Testis (tissue), 5 donors: Measurements from ENCODE around the gene SLC13A5. TPM values are rescaled to one million over a fixed set of nuclear protein-coding genes. Genes with fewer than 3 reads are reported as not detected.

ENCODE experiments used
- DNase-seq: peaks from one replicate; pipeline ENCODE4 v3.0.0-alpha.2; 2019
- H3K27ac ChIP-seq, 2 donors: fragments of 200-600 bp; sonication (generic); one replicate each; pipeline ENCODE4 v1.5.1; 2019
- H3K27me3 ChIP-seq: fragments of 200-600 bp; sonication (generic); one replicate; pipeline ENCODE4 v1.5.1; 2019
- H3K36me3 ChIP-seq: fragments of 200-600 bp; sonication (generic); one replicate; pipeline ENCODE4 v1.5.1; 2017; ENCODE audit warnings: low read depth; ENCODE audit errors: missing control alignments
- H3K4me1 ChIP-seq: fragments of 200-600 bp; sonication (generic); one replicate; pipeline ENCODE4 v1.5.1; 2019
- H3K4me3 ChIP-seq, 2 donors: fragments of 200-600 bp; sonication (generic); one replicate each; pipeline ENCODE4 v1.5.1; 2017 to 2019
- H3K9me3 ChIP-seq: fragments of 200-600 bp; sonication (generic); one replicate; pipeline ENCODE4 v1.5.1; 2017
- POLR2A ChIP-seq: fragments of 450-650 bp; IDR thresholded peaks from one replicate; pipeline ENCODE4 v1.6.1; 2017; ENCODE audit warnings: antibody characterized with exemption, mild to moderate bottlenecking, moderate library complexity
- WGBS, 2 donors: methylation state at CpG; one replicate each; pipeline ENCODE4 v1.1.5; 2018; 5-methylcytosine and 5-hydroxymethylcytosine counted together
- intact Hi-C: fragments of 100-400 bp; cut with DNase I; formaldehyde crosslinking; loops from one replicate; pipeline ENCODE4 v1.15.1; 2023; ENCODE audit warnings: low total_unique reads
- long read RNA-seq, 2 donors: transcript quantifications; one replicate each; lab custom pipeline, GENCODE V29; 2026
- polyA plus RNA-seq: library from polyadenylated mRNA; stranded (reverse); fragments of 350-450 nt; fragmentation: Illumina TruSeq; extraction: RNeasy Lipid Tissue Mini Kit (QIAGEN cat#74804); gene quantifications from one replicate; pipeline ENCODE4 v1.2.3, GENCODE V29; 2014; ENCODE audit warnings: low read depth, low replicate concordance; ENCODE audit not compliant: insufficient read depth
- total RNA-seq, 2 donors: library from RNA; depleted of rRNA; stranded (reverse); fragments of >200 nt; gene quantifications; one replicate each; pipeline ENCODE4 v1.2.3, GENCODE V29; 2016
- TF ChIP-seq, protein P1 (sequence below), 3 experiments: fragments of 450-650 bp in 2 of 3; fragments of 200-600 bp in 1 of 3; sonication (generic) in 1 of 3; IDR thresholded peaks; one replicate each; pipeline ENCODE4 v1.5.1; 2016 to 2019; ENCODE audit warnings: antibody characterized with exemption in 3 of 3, mild to moderate bottlenecking in 2 of 3, moderate library complexity in 1 of 3

Gene SLC13A5
- total RNA-seq (1 to 10 TPM; 3.1 to 3.3 TPM), polyA plus RNA-seq (13.0 TPM)
- long read RNA-seq, donor 1, full-length matches to known transcripts = 1 of 1 reads
- long read RNA-seq, donor 1, partial matches to known transcripts = 0 of 1 reads
- long read RNA-seq, donor 1, other reads (novel, unspliced or antisense) = 0 of 1 reads
- long read RNA-seq, donor 2, full-length matches to known transcripts = 1 of 1 reads
- long read RNA-seq, donor 2, partial matches to known transcripts = 0 of 1 reads
- long read RNA-seq, donor 2, other reads (novel, unspliced or antisense) = 0 of 1 reads

DNA sequence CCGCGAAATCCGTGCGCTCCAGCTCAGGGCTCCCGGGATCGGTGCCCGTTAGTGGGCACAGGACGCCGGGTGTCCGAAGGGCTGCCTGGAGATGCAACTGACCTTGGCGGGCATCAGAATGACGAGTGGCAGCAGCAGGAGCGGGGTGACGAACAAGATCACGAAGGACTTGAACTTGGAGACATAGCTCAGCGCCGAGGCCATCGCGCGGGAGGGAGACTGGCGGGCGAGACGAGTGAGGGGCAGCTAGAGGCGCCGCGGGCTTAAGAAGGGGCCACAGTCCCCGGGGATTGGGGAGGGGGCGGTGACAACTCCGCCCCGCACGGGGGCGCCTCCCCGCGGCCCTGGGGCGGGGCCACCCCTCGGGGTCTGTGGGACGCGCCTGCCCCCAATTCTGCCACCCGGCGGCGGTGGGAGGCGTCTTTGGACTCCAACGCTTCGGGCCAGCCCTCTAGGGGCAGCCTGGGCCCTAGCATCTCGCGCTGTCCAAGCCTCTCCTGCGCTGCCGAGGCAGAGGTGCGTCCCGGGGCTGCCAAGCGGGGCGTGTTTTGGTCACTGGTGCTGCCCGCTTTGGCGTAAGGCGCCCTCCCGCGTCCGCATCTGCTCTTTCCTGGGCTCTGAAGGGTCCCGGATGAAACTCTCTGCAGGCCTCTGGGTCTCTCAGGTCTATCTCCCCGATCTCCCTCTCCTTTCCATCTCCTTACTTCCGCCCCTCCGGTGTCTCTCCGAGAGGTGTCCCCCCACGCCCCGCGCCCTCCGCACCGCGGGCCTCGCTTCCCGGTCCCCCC is at the start of gene SLC13A5:
TSS of gene SLC13A5 (minus strand) at position 240 of the 788 bp plus-strand sequence. CDS start at position 204, 36 bp downstream.
- Histone ChIP-seq H3K4me1 (peaks cover 13% of the 10 kb centered on the region), H3K36me3 (no peaks in the 10 kb centered on the region), H3K9me3 (no peaks in the 10 kb centered on the region), H3K27me3 (no peaks in the 10 kb centered on the region), H3K4me3 (peak within 1 kb of the TSS; percentile 41 to 47), H3K27ac (no peak within 1 kb of the TSS)
- DNase-seq = peak; percentile 62
- WGBS, 2 donors = 1 to 2% methylated on average over 36 to 64 of the region's 71 CpGs
- intact Hi-C loops = no loop called here
- TF ChIP-seq, protein P1, sequence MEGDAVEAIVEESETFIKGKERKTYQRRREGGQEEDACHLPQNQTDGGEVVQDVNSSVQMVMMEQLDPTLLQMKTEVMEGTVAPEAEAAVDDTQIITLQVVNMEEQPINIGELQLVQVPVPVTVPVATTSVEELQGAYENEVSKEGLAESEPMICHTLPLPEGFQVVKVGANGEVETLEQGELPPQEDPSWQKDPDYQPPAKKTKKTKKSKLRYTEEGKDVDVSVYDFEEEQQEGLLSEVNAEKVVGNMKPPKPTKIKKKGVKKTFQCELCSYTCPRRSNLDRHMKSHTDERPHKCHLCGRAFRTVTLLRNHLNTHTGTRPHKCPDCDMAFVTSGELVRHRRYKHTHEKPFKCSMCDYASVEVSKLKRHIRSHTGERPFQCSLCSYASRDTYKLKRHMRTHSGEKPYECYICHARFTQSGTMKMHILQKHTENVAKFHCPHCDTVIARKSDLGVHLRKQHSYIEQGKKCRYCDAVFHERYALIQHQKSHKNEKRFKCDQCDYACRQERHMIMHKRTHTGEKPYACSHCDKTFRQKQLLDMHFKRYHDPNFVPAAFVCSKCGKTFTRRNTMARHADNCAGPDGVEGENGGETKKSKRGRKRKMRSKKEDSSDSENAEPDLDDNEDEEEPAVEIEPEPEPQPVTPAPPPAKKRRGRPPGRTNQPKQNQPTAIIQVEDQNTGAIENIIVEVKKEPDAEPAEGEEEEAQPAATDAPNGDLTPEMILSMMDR (IDR thresholded peaks at IDR 0.05) = peak in 2 of 3 experiments; percentile 24 to 27
- no peak for TF ChIP-seq POLR2A

DNA sequence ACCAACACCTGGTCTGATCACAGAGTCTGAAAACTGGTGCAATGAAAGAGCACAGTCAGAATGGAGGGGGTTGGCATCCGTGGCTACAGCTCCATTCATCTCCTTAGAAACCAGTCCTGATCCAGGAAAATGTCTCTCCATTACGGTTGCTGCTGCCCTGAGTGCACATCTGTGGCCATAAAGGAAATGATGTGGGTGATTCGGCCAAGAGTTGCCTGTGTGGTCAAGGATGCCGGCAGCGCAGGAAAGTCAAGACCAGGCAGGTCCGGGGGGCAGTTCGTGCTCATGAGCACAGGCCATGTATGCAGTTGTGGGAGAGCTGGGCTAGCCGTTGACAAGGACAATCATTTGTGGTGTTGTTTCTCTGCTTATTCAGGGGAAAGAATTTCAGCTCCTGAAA is 48.6 kb upstream of the SLC13A5 start:
- intact Hi-C loops = no loop called here
- H3K9me3 ChIP-seq = no peaks in the 10 kb centered on the region
- no peak overlapping the region for H3K27ac ChIP-seq
- no peak overlapping the region for H3K4me3 ChIP-seq
- no peaks in the 10 kb centered on the region for H3K36me3 ChIP-seq
- TF ChIP-seq POLR2A = no peak
- TF ChIP-seq, protein P1 (IDR thresholded peaks at IDR 0.05) = no peak
- 87 to 88% methylated on average over 8 of the region's 8 CpGs for WGBS, 2 donors
- DNase-seq = no peak
- H3K27me3 ChIP-seq = no peaks in the 10 kb centered on the region
- H3K4me1 ChIP-seq = peaks cover 5% of the 10 kb centered on the region

DNA sequence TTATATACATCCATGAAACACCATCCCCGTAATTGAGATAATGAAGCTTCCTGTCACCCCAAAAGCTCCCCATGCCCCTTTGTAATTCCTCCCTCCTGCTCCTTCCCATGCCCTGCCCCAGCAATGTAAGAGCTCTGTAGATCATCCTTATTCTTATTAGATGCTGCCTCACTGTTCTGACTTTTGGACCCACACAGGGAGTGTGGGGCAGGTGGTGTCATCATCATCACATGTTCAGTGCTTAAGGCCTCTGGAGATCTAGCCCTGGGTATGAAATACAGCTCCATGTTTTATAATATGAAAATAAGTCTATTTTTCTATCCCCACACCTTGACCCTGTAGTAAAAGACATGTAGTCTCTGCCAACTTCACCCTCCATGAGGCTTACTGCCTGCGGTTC is 44.6 kb upstream of the SLC13A5 start:
- TF ChIP-seq, protein P1 (IDR thresholded peaks at IDR 0.05) = no peak
- TF ChIP-seq POLR2A = no peak
- H3K9me3 ChIP-seq = no peaks in the 10 kb centered on the region
- intact Hi-C loops = no loop called here
- no peak for DNase-seq
- H3K4me3 ChIP-seq = no peak overlapping the region
- H3K4me1 ChIP-seq = peaks cover 26% of the 10 kb centered on the region
- H3K27ac ChIP-seq = no peak overlapping the region
- 84 to 94% methylated on average over 2 of the region's 2 CpGs for WGBS, 2 donors
- H3K36me3 ChIP-seq = no peaks in the 10 kb centered on the region
- no peaks in the 10 kb centered on the region for H3K27me3 ChIP-seq

DNA sequence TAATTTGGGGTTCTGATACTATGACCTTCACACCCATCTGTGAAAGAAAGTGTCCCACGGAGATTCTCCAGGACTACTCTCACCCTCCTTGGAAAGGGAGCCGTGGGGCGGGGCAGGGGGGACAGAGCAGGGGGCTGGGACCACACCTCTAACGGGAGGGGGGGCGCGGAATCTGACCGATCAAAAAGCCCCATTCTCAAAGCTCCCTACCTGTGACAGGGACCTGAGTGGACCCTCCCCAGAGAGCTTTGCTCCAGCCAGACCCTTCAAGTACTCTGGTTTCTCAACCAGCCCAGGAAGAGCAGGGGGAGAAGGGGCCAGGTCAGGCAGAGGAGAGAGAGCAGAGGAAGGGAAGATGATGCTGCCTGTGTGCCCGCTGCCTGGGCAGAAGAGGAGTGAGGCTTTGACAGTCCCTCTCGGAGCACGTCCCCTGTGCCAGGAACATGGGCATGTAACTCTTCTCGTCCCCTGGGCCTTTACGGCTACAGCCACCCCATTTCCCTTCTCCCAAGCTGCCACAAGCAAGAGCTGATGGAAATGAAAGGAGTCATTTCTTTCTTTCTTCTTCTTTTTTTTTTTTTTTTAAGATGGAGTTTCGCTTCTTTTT is 43.4 kb upstream of the SLC13A5 start:
- H3K36me3 ChIP-seq = no peaks in the 10 kb centered on the region
- 54% methylated on average over 13 of the region's 13 CpGs for WGBS, 2 donors
- TF ChIP-seq, protein P1 (IDR thresholded peaks at IDR 0.05) = no peak
- no peak for TF ChIP-seq POLR2A
- H3K4me3 ChIP-seq = peak overlapping the region; percentile 43 to 66
- no peaks in the 10 kb centered on the region for H3K27me3 ChIP-seq
- H3K4me1 ChIP-seq = peaks cover 30% of the 10 kb centered on the region
- intact Hi-C loops = no loop called here
- H3K9me3 ChIP-seq = no peaks in the 10 kb centered on the region
- no peak for DNase-seq
- H3K27ac ChIP-seq = peak overlapping the region; percentile 87 to 91
